OCI-LY7 (cell line): Measurements from ENCODE around the gene BTC. TPM values are rescaled to one million over a fixed set of nuclear protein-coding genes. Genes with fewer than 3 reads are reported as not detected.

Experiments
- BruUV-seq: library from RNA; stranded (reverse); fragments of 400-500 nt; replicated peaks from 2 replicates; lab custom pipeline; 2021; lab: Mats Ljungman, UMichigan
- CTCF ChIA-PET: fragments of 300-600 bp; sonication (Branson Sonifier 250); formaldehyde crosslinking; loops from one replicate; lab custom pipeline; 2022; ENCODE audit warnings: antibody characterized with exemption; ENCODE audit not compliant: unreplicated experiment; lab: Charles Lee
- POLR2A ChIA-PET: fragments of 300-600 bp; sonication (Branson Sonifier 250); formaldehyde crosslinking; loops from one replicate; lab custom pipeline; 2022; ENCODE audit warnings: antibody characterized with exemption; lab: Charles Lee
- DNase-seq: peaks from one replicate; pipeline ENCODE4 v3.0.0-alpha.2; 2015; ENCODE audit warnings: low spot score
- H2AFZ ChIP-seq: fragments of 200-600 bp; sonication (generic), shearing (Covaris generic); 2 replicates; pipeline ENCODE4 v1.6.1; 2014; ENCODE audit warnings: mild to moderate bottlenecking, antibody characterized with exemption, low read length, moderate library complexity
- H3K27ac ChIP-seq: fragments of 200-600 bp; sonication (generic); 2 replicates; pipeline ENCODE4 v1.5.1; 2014; ENCODE audit warnings: mixed run types, low read depth, mild to moderate bottlenecking, moderate library complexity, low read length, inconsistent platforms; ENCODE audit not compliant: poor library complexity, severe bottlenecking
- H3K36me3 ChIP-seq: fragments of 200-600 bp; sonication (generic); 2 replicates; pipeline ENCODE4 v1.6.1; 2014; ENCODE audit warnings: mild to moderate bottlenecking, antibody characterized with exemption, low read length, moderate library complexity, mixed read lengths; ENCODE audit not compliant: insufficient read depth
- H3K4me1 ChIP-seq: fragments of 200-600 bp; sonication (generic); 2 replicates; pipeline ENCODE4 v1.5.1; 2014; ENCODE audit warnings: mild to moderate bottlenecking, low read length; ENCODE audit not compliant: insufficient read depth, poor library complexity, severe bottlenecking
- H3K4me2 ChIP-seq: fragments of 200-600 bp; sonication (generic); 2 replicates; pipeline ENCODE4 v1.6.1; 2014; ENCODE audit warnings: mild to moderate bottlenecking, low read length
- H3K4me3 ChIP-seq: fragments of 200-600 bp; sonication (generic); 2 replicates; pipeline ENCODE4 v1.5.1; 2014; ENCODE audit warnings: mild to moderate bottlenecking, low read depth, low read length; ENCODE audit not compliant: poor library complexity, severe bottlenecking
- H3K79me2 ChIP-seq: fragments of 200-600 bp; sonication (generic); 2 replicates; pipeline ENCODE4 v1.6.1; 2016; ENCODE audit warnings: low read depth, mild to moderate bottlenecking, low read length, moderate library complexity, mixed read lengths; ENCODE audit not compliant: insufficient read depth
- H3K9me2 ChIP-seq: fragments of 200-600 bp; sonication (generic); 2 replicates; pipeline ENCODE4 v1.6.1; 2016; ENCODE audit warnings: mild to moderate bottlenecking, low read length, mixed read lengths; ENCODE audit not compliant: insufficient read depth
- H3K9me3 ChIP-seq: fragments of 200-600 bp; sonication (generic); 2 replicates; pipeline ENCODE4 v1.6.1; 2014; ENCODE audit warnings: mild to moderate bottlenecking, mixed run types, low read length, mixed read lengths
- H4K20me1 ChIP-seq: fragments of 200-600 bp; sonication (generic); 2 replicates; pipeline ENCODE4 v1.6.1; 2014; ENCODE audit warnings: mild to moderate bottlenecking, antibody characterized with exemption, low read length, moderate library complexity, mixed read lengths; ENCODE audit not compliant: insufficient read depth
- CTCF ChIP-seq: fragments of 200-600 bp; sonication (generic); conservative IDR thresholded peaks from 2 replicates; pipeline ENCODE4 v1.5.1; 2014; ENCODE audit warnings: mild to moderate bottlenecking, antibody characterized with exemption, low read length, moderate library complexity, mixed read lengths
- EZH2phosphoT487 ChIP-seq: fragments of 200-600 bp; sonication (generic); IDR thresholded peaks from 2 replicates; pipeline ENCODE4 v1.6.1; 2018; ENCODE audit warnings: low read depth, borderline replicate concordance, mild to moderate bottlenecking, mixed run types, antibody characterized with exemption, low read length, moderate library complexity, mixed read lengths
- intact Hi-C: fragments of 100-400 bp; cut with micrococcal nuclease; formaldehyde crosslinking; loops from one replicate; pipeline ENCODE4 v1.10.0; 2022; ENCODE audit not compliant: unreplicated experiment
- total RNA-seq, 2 experiments: library from RNA; depleted of rRNA in 1 of 2; stranded (reverse); fragments of >200 nt in 1 of 2; shearing (Covaris generic) in 1 of 2; gene quantifications; 2 replicates each; pipeline ENCODE4 v1.2.3, GENCODE V29; 2014 to 2022

The BTC gene
- total RNA-seq, 2 experiments from 2014 or later = not detected

- H3K79me2 ChIP-seq = no peaks in the 10 kb centered on the region
- ChIA-PET CTCF (no interaction called here), POLR2A (no interaction called here)
- H3K36me3 ChIP-seq = no peaks in the 10 kb centered on the region
- no peak for DNase-seq
- no peak overlapping the region for H3K27ac ChIP-seq
- no peak overlapping the region for H3K4me2 ChIP-seq
- no peak overlapping the region for H2AFZ ChIP-seq
- H4K20me1 ChIP-seq = no peaks in the 10 kb centered on the region
- intact Hi-C loops = no loop called here
- BruUV-seq = no TSS peak
- no peaks in the 10 kb centered on the region for H3K4me1 ChIP-seq
- H3K4me3 ChIP-seq = no peak overlapping the region
- H3K9me3 ChIP-seq = no peaks in the 10 kb centered on the region
- no peak for TF ChIP-seq CTCF
- TF ChIP-seq EZH2phosphoT487 = no peak
- H3K9me2 ChIP-seq = no peaks in the 10 kb centered on the region
These were observed 11.3 kb upstream of the BTC start for GRCh38 chr4:74805601-74806000.

GRCh38 chr4:74800310-74800709, 6.0 kb upstream of the BTC start:
- TF ChIP-seq EZH2phosphoT487 (no peak), CTCF (no peak)
- H3K27ac ChIP-seq = no peak overlapping the region
- no peaks in the 10 kb centered on the region for H3K9me3 ChIP-seq
- no TSS peak for BruUV-seq
- H3K4me3 ChIP-seq = no peak overlapping the region
- no peaks in the 10 kb centered on the region for H3K79me2 ChIP-seq
- intact Hi-C loops = no loop called here
- ChIA-PET CTCF (no interaction called here), POLR2A (no interaction called here)
- no peak for DNase-seq
- H3K36me3 ChIP-seq = no peaks in the 10 kb centered on the region
- H4K20me1 ChIP-seq = no peaks in the 10 kb centered on the region
- H3K4me1 ChIP-seq = no peaks in the 10 kb centered on the region
- no peaks in the 10 kb centered on the region for H3K9me2 ChIP-seq
- H3K4me2 ChIP-seq = no peak overlapping the region
- H2AFZ ChIP-seq = no peak overlapping the region

- Histone ChIP-seq H3K4me2 (no peak overlapping the region), H3K27ac (no peak overlapping the region), H3K4me3 (no peak overlapping the region), H4K20me1 (no peaks in the 10 kb centered on the region), H3K36me3 (no peaks in the 10 kb centered on the region), H3K9me3 (no peaks in the 10 kb centered on the region), H3K4me1 (no peaks in the 10 kb centered on the region), H3K79me2 (no peaks in the 10 kb centered on the region), H2AFZ (no peak overlapping the region), H3K9me2 (no peaks in the 10 kb centered on the region)
- TF ChIP-seq CTCF = no peak
- TF ChIP-seq EZH2phosphoT487 = no peak
- POLR2A ChIA-PET = no interaction called here
- BruUV-seq = no TSS peak
- CTCF ChIA-PET = no interaction called here
- intact Hi-C loops = no loop called here
- no peak for DNase-seq
These were observed 2.3 kb upstream of the BTC start for GRCh38 chr4:74796631-74797030.
